NOMO-1 (cell line): Measurements from ENCODE around the gene HECTD3.
"Not testable (repeated sequence)": the region's sequence is repeated elsewhere in the genome, so short reads cannot be mapped to it uniquely, and the experiment has no call there.

ENCODE experiments used
- DNase-seq, 2 experiments: peaks; one replicate each; lab custom pipeline; 2025; ENCODE audit not compliant: unreplicated experiment in 2 of 2; lab: John Stamatoyannopoulos, UW

The HECTD3 gene

DNA sequence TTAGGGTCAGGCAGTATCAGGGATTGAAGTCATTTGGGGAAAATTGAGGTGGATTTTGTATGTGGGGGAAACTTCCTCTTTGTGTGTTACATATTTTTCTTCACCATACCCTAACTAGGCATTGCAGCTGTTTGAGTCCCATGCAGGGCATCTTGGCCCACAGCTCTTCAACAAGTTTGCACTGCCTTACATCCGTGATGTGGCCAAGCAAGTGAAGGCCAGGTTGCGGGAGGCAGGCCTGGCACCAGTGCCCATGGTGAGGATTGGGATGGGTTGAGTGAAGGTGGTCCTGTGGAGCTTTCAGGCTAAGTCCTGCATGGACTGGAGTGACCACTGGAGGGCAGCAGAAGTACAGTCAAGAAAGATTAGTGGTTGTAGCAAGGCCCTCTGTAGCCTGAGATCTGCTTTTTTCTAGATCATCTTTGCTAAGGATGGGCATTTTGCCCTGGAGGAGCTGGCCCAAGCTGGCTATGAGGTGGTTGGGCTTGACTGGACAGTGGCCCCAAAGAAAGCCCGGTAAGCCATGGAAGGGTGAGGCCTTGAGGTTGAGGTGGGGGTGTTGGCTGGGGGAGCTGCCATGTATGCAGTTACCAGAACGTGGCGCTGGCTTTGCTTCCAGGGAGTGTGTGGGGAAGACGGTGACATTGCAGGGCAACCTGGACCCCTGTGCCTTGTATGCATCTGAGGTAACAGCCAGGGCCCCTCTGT, 3.4 kb upstream of the HECTD3 start:
- DNase-seq = peak; percentile 24 to 48

DNA sequence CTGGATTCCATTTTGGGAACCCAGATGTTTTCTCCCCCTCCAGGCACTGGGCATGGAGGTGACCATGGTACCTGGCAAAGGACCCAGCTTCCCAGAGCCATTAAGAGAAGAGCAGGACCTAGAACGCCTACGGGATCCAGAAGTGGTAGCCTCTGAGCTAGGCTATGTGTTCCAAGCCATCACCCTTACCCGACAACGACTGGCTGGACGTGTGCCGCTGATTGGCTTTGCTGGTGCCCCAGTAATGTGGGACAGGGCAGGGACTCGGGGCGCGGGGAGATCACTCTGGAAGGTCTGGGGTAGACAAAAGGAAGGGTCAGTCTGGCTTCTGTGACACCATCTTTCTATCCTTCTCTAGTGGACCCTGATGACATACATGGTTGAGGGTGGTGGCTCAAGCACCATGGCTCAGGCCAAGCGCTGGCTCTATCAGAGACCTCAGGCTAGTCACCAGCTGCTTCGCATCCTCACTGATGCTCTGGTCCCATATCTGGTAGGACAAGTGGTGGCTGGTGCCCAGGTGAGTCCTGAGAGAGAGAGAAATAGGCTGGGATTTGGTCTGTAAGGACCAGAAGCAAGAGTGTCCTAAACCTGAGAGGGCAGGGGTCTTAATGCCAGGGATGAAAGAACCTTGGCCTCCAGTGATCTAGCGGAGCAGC, 2.6 kb upstream of the HECTD3 start:
- no peak for DNase-seq

DNA sequence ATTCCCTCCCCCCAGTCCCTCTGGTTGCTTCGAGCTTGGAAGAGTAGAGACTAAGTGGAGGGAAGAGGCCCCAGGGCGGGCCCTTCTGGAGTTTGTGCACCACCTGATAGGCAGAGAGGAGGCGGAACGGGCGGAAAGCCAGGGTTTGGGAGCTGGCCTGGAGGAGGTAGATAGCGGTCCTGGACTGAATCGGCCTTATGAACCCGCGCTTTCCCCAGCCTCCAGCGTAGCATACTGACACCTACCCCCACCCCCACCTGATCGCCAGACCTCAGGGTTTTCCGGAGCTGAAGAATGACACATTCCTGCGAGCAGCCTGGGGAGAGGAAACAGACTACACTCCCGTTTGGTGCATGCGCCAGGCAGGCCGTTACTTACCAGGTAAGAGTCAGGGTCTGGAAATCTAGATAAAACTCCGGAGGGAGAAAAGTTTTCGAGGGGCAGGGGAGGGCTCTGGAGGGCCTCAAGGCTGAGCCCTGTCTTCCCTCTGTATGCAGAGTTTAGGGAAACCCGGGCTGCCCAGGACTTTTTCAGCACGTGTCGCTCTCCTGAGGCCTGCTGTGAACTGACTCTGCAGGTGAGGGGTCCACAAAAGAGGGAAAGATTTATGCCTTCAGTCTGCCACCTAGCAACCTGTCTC, 1.6 kb upstream of the HECTD3 start:
- peak; percentile 6 to 13 for DNase-seq

DNA sequence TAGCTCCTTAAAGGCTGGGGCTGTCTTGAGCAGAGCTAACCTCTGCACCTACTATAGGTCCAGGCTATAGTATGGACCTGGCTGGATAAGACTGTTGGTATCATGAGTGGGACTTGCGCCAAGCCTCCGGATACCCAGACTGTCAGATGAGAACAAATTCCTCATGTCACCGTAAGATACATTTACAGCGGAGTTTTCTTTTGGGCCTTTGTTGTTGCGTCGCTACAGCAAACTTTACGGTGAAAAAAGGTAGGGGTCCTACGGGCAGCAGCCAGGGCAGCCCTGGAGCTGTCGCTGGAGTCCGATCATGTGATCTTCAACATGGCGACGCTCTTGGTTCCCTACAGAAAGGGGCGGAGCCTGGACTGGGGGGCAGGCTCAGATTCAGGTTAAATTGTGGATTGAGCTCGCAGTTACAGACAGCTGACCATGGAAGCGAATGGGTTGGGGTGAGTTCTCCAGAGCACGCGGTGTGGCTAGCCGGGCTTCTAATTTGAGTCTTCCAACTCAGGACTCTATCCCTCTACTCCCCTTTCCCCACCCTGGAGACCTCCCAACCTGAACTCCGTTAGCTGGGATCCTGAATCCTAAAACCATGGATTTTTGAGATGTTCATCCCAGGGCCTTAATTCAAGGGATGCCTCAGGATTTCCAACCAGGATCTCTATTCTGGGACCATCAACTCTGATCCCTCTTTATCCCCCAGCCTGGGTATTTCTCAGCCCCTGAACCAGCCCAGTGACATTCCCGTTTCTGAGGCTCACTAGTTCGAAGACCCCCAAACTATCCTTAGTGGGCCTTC, 914 bp upstream of the HECTD3 start, which contains the start of gene UROD:
Gene UROD (plus strand): TSS at position 418 of the 802 bp plus-strand sequence. CDS start 12 bp downstream, at position 430.
- peak; percentile 94 to 97 for DNase-seq

DNA sequence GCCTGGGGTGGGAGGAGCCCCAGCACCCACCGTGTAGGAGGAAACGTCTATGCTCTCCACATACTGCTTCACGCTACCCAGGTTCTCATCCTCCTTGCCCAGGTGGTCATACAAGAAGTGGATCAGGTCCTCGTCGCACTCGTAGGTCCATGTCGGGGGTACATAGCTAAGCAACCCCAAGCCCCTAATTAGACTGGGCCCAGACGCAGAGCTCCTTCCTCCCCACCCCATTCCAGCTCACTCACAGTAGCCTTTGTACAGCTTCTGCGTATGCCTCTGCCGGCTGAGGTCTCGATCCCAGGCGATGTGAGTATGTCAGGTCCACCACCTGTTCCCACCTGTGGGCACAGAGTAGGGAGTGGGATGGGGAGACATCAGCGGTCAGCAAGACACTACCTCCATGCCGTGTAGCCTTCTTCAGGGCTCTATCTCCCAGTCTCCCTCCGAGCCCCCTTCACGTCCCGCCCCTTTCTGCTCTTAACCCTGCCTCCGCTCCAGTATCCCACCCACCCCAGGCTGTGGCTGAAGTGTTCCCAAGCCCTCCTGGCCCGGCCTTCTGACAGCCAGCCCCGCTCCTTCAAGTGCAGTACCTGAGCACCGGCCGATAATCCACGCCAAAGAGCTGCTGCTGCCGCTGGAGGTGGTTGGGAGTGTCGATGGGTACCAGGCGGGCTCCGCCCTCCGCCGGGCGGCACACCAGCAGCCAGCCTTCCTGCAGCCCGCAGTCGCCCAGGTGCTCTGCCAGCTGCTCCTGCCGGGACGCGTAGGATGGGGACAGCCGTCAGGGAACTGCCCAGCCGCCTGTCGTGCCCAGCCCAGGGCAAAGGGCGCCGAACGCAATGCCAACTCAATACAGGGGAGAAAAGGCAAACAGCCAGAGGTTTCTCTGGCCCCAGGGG, 919 bp downstream of the HECTD3 start:
- no peak for DNase-seq

DNA sequence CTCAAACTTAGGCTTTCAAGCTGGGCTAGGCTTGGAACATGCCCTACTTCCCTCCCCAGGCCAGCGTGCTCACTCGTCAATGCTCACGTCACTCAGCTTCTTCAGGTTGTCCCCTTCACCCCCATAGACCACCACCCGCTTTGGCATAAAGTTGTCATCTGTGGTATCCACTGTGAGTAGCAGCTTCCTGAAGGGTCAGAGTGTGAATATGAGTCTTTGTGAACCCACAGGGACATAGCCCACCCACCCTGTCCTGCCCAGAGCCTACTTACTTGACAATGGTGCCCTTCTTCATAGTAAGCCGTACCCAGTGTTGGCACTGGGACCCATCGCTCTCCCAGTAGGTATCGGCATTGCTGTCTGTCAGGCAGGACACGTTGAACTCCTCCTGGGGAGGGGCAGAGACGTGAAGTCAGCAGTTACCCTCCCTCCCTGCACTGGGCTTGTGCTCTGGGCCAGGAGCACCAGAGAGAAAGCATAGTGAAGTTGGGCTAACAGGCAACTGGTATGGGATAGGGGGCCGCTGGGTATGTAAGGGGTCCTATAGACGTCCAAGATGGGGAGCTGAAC, 1.7 kb downstream of the HECTD3 start:
- no peak for DNase-seq

DNA sequence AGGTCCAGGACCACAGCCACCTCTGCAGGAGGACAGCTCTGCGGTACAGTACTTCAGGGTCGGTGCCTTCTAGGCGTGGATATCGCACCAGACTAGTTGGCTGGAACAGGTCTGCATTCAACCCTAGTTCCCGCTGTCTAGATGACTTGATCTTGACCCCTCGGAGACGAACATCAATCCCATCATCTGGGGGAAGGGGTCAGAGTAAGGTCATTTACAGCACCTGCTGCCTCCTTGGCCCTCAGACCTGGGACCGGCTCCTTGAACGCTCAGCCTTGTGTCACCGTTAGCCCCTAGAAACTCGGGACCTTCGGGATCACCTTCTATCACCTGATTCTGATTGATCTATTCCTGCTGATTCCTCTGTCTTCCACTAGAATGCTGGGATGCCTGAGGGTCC, 2.6 kb downstream of the HECTD3 start:
- DNase-seq = no peak

DNA sequence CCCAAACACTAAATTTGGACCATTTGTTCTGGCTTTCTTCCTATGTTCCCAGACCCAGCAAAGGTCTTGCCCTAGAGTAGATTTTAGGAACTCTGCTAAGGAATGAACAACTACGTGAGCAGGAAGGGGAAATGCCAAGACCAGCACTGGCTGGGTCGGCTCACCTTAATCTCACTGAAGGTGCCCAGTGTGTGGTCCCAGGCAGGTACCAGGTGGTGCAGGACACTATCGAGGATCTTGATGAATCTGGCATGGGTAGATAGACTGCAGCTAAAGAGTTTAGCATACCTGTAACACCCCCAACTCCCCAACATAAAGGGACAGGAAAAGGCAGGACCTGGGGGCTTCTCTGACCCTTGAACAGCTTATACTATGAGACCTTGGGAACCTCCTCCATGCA, 3.0 kb downstream of the HECTD3 start:
- no peak for DNase-seq

DNA sequence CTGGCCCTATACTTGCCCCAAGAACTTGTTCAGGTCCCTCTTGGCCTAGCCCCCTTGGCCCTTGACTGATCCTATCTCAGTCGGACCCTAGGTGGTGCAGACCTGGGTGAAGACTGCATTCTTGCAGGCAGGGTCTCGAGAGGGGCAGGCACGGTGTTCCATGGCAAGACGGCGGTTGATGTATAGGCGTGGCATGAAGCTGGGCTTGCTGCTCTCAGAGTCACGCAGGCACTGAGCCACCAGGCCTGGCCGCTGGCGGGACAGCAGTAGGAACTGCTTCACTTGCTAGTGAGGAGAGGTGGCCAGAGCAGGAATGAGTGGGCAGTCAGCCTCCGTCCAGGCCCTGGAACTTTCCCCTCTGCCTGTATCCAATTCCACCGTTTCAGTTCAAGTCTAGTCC, 3.8 kb downstream of the HECTD3 start:
- DNase-seq = no peak

DNA sequence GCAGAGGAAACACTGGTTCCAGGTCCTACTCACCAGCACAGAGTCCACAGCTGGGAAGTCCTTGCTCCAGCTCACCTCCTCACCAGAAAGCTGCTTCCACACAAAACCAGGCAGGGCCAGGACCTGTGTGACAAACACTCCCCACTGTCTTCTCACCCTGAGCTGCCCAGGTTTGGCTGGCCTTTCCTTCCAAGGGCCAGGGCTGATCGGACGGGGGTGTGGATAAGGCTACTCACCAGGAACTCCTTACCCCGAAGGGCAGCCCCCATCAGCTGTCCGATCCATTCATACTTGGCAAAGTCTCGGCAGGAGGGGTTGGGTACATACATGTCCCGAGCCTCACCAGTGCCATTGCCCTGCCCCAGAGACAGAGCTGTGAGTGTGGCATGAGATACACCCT, 5.4 kb downstream of the HECTD3 start:
- no peak for DNase-seq

DNA sequence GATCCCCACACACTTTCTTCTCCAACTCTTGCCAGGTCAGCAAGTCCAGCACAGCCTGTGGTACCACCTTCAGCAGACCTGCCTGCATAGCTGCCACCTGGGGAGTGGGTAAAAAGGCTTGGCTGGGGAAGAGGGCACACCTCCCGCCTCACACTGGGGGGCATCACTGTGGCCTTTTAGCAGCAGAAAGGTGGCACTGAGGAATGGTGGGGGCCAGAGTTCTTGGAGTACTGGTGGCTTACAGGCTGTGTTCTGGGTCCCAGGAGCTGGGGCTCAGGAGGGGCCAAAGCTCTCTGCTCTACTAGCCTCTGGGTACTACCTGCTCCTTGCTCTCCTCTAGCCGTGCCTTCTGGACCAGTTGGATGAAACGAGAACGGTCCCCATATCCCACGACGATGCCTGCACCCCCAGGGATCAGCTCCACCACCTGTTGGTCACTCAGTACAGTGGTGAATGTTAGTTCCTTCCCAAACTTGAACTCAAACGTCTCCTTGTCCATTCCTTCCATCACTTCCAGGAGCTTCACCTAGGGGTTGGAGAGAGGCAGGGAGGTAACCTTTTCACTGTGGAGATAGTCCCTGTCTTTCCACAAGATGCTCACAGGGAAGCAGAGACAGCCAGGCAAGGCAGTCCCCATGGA, 6.7 kb downstream of the HECTD3 start:
- no peak for DNase-seq

DNA sequence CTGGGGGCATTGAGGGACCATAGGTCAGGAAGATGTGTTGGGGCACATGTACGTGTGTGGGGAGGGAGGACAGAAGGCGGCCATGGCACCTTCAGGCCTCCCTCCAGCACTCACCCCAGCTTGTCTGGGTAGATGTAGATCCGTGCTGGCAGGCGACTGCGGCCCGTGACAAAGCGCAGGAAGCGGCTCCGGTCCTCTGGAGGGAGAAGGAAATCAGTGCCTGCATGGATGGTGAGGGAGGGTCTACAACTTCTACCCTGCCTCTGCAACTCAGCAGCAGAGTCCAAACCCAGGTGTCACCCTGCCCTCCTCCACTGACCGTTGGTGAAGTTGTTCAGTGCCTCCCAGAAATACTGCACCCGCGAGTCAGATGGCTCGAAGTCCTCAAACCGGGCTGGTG, 7.4 kb downstream of the HECTD3 start:
- no peak for DNase-seq

DNA sequence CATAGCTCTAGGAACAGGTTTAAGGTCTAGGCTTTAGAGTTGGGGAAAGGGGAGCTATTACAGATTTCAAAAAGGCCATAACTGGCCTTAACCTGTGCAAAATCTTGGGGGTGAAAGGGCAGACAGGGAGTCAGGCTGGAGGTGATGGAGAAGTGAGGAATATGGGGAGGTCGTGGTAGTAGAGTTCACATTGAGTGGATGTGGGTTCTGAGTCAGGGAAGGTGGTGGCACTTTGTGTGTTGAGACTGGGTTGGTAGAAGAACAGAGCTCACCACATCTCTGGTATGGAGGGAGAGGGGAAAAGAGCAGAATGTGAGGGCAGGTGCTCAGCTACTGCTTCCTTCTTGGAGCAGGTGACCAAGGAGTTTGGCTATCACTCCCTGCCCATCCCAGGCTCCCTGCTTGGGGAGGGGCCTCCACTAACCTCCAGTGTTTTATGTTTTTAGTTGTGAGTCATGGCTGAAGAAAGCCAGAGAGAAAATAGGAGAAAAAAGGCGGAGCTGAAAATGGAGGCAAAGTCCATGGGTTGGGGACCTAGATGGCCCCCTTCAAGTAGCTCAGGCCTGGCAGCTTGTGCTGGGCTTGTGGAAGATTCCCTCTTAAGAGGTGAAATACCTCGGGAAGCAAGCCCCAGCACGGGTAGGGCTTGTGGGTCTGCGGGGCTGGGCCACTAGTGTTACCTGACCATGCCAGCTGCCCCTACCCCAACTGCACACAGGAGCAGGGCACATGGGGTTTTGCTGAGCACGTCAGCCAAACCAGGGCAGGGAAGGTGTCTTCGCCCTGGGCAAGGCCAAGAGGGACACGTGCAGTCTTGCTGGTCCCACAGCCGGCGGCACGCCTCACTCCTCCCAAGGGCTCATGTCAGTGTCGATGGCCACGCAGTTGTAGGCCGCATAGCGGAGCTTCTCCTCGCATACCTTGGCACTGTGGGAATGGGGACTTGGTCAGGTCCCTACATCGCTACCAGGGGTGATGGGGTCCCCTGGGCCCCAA, 8.2 kb downstream of the HECTD3 start:
- DNase-seq = no peak

DNA sequence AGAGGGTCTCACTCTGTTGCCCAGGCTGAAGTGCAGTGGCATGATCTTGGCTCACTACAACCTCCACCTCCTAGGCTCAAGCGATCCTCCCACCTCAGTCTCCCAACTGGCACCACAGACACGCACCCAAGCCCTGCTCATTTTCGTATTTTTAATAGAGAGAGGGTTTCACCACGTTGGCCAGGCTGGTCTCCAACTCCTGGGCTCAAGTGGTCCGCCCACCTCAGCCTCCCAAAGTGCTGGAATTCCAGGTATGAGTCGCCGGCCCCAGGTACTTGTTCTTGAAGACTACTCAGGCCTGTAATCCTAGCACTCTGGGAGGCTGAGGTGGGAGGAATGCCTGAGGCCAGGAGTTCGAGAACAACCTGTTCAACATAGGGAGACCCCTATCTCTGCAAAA, 9.5 kb downstream of the HECTD3 start:
- not testable (repeated sequence) for DNase-seq

DNA sequence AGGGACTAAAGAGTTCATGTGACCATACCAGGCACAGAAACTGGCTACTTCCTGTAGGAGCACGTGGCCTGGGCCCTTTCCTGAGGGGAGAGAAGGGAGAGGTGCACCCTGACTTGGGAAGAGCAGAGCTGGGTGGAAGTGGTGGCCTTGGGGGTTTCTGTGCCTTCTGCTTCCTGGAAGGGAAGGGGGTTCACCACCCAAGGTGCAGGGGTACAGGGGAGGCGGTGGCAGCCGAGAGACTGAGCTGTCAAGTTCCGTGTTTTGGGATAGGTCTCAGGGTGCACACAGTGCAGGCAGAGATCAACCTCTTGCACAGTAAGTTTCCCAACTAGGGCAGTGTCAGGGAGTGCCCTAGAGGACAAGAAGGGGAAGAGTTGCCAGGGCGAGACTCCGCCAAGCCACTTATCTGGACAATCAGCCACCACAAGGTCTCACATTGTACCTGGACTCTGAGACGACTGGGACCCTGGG, 10.1 kb downstream of the HECTD3 start:
- no peak for DNase-seq

DNA sequence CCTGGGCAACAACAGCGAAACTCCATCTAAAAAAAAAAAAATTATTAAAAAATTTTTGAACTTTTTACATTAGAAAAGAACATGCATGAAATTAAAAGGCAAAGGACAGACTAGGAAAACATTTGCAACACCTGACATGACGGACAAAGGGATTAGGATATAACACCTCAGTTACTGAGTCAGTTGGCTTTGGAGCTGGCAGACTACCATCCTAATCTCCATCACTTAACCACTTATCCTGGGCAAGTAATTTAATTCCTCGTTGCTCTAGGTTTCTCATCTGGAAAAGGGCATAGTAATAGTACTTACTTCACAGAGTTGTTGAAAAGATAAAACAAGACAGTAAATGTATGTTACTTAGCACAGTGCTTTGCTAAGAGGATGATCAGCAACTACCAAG, 11.9 kb downstream of the HECTD3 start:
- no peak for DNase-seq

DNA sequence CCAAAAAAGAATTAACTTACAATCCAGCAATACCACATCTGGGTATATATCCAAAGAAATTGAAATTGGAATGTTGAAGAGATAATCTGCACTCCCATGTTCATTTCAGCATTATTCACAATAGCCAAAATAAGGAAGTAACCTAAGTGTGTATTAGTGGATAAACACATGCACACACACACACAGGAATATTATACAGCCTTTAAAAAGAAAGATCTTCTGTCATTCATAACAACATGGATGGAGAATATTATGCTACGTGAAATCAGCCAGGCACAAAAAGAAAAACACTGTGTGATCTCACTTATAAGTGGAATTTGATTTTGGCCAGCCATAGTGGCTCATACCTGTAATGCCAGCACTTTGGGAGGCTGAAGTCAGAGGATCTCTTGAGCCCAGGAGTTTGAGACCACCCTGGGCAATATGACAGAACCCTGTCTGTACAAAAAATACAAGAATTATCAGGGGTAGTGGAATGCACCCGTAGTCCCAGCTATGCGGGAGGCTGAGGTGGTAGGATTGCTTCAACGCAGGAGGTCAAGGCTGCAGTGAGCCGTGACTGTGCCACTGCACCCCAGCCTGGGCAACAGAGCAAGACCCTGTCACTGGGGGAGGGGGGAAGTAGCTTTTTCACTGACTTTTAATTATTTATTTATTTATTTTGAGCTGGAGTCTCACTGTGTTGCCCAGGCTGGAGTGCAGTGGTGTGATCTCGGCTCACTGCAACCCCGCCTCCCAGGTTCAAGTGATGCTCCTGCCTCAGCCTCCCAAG, 15.5 kb downstream of the HECTD3 start:
- no peak for DNase-seq
